DND-41 (cell line): Measurements from ENCODE around the gene CABLES2.

Experiments
- ATAC-seq: fragments of 200-7000 bp; cut with Tn5 transposase; 3 replicates; pipeline ENCODE4 v1.9.1; 2021; ENCODE audit warnings: low read depth; ENCODE audit not compliant: insufficient read depth
- DNase-seq: peaks from one replicate; pipeline ENCODE4 v3.0.0-alpha.2; 2020
- H2AFZ ChIP-seq: 2 replicates; pipeline ENCODE4 v1.6.0; 2012; ENCODE audit warnings: low read depth, low read length
- H3K27ac ChIP-seq: 2 replicates; pipeline ENCODE4 v1.5.1; 2012; ENCODE audit warnings: low read length, inconsistent platforms
- H3K27me3 ChIP-seq: fragments of 200-600 bp; sonication (generic); 2 replicates; pipeline ENCODE4 v1.6.0; 2012; ENCODE audit warnings: low read length, mild to moderate bottlenecking, inconsistent platforms; ENCODE audit not compliant: insufficient read depth, poor library complexity
- H3K36me3 ChIP-seq: 2 replicates; pipeline ENCODE4 v1.5.1; 2012; ENCODE audit warnings: low read length, inconsistent platforms; ENCODE audit not compliant: insufficient read depth
- H3K4me1 ChIP-seq: 2 replicates; pipeline ENCODE4 v1.5.1; 2012; ENCODE audit warnings: mild to moderate bottlenecking, low read length; ENCODE audit not compliant: insufficient read depth
- H3K4me2 ChIP-seq: 2 replicates; pipeline ENCODE4 v1.6.0; 2012; ENCODE audit warnings: mild to moderate bottlenecking, moderate library complexity, low read length, inconsistent platforms; ENCODE audit not compliant: insufficient read depth
- H3K4me3 ChIP-seq, 2 experiments: fragments of 200-600 bp in 1 of 2; shearing (Covaris generic) in 1 of 2; 2 replicates each; pipeline ENCODE4 v1.5.1; 2012 to 2016; ENCODE audit warnings: inconsistent platforms in 2 of 2, low read length in 2 of 2, mild to moderate bottlenecking in 2 of 2, low read depth in 1 of 2, moderate library complexity in 1 of 2
- H3K79me2 ChIP-seq: 2 replicates; pipeline ENCODE4 v1.6.0; 2012; ENCODE audit warnings: low read length, inconsistent platforms; ENCODE audit not compliant: insufficient read depth
- H3K9ac ChIP-seq: 2 replicates; pipeline ENCODE4 v1.6.0; 2012; ENCODE audit warnings: low read depth, mild to moderate bottlenecking, inconsistent platforms, low read length, moderate library complexity
- H3K9me3 ChIP-seq: 2 replicates; pipeline ENCODE4 v1.5.1; 2012; ENCODE audit warnings: low read length, moderate library complexity, mild to moderate bottlenecking, inconsistent platforms; ENCODE audit not compliant: insufficient read depth, severe bottlenecking
- H4K20me1 ChIP-seq: 2 replicates; pipeline ENCODE4 v1.6.0; 2012; ENCODE audit warnings: low read length; ENCODE audit not compliant: insufficient read depth
- EZH2 ChIP-seq: IDR thresholded peaks from 3 replicates; pipeline ENCODE4 v1.6.1; 2012; ENCODE audit warnings: borderline replicate concordance, low read depth, mild to moderate bottlenecking, moderate library complexity, low read length, inconsistent platforms; ENCODE audit not compliant: severe bottlenecking
- TF ChIP-seq, protein P1 (sequence below): IDR thresholded peaks from 2 replicates; pipeline ENCODE4 v1.5.1; 2012; ENCODE audit warnings: borderline replicate concordance, low read length, moderate library complexity, mild to moderate bottlenecking; ENCODE audit not compliant: poor library complexity, severe bottlenecking; ENCODE audit errors: extremely low read depth

The CABLES2 gene

DNA sequence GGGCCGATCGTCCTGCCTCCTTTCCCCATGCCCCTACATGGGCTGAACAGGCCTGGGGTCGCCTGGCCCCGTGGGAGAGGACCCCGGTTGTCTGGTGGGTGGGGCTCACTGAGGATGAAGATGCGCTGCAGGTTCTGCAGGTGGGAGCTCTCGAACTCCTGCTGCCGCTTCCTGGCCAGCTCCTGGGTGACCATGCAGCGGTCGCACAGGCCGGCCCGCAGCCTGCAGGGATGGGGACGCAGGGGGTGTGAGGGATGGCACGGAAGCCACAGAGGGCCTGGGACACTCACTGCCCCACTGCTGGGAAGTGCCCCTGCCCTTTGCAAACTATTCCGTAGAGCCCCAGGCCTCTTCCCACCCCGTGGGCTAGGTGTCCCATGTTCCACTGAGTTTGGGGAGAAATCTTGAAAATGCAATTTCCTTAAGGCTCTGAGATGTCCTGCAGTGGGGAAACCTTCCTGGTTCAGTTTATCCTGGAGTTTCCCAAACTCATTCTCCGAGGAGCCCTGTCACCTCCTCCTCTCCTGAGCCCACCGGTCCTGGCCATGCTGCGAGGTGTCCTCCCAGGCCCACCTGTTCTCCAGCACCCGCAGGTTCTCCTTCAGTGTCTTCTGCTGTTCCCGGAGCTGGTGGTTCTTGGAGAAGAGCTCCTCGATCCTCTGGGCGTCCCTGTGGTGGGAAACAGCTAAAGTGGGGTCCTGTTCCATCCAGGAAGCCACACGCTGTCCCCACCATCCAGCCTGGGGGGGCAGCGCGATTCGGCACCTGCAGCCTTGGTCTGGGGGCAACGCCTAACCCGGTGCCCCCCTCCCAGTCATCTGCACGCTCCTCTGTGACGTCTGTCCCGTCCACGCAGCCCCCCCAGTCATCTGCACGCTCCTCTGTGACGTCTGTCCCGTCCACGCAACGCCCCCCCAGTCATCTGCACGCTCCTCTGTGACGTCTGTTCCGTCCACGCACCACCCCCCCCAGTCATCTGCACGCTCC, 9.9 kb upstream of the CABLES2 start:
- H3K27me3 ChIP-seq = no peaks in the 10 kb centered on the region
- H2AFZ ChIP-seq = no peak overlapping the region

DNA sequence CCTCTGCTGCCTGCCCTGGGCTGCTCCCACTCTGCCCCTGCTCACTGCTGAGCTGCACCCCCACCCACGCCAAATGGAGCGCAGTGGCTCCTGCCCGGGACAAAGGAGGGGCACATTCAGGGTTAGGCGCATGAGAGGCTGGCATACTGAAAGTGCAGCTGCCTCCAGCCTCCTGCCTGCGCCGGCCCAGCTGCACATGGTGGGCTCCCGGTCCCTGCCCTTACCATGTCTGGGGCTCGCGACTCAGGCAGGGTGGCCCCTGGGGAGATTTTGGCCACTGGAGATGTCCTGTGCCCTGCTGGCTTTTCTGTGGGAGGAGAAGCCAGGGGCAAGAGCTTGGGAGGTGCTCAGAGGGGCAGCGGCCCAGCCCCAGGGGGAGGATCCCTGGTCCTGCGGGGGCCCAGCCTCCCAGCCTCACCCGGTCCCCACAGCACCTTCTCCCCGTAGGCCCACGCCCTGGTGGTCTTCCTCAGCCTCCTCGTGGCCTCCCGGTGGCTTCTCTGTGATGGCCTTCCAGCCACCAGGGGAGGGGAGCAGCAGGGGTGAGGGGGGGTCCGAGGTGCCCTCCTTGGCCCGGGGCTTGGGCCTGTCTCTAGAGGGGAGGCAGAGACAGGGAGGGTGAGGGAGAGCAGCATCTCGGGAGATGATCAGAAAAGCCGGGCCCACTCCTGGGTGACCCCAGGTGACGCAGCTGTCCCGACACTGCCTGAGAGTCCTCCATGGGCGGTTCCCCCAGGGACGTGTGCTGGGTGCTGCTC, 8.4 kb upstream of the CABLES2 start:
- ATAC-seq (0 out of 3 replicates have a peak, but pooled peaks have one; percentile 15), DNase-seq (no peak)
- H3K4me3 ChIP-seq = no peak overlapping the region
- no peaks in the 10 kb centered on the region for H3K4me1 ChIP-seq
- no peaks in the 10 kb centered on the region for H3K9me3 ChIP-seq
- H4K20me1 ChIP-seq = peaks cover 8% of the 10 kb centered on the region; the same call in 1 of the 2 replicates
- no peaks in the 10 kb centered on the region for H3K27me3 ChIP-seq
- H3K79me2 ChIP-seq = no peaks in the 10 kb centered on the region
- no peak overlapping the region for H3K9ac ChIP-seq
- no peak overlapping the region for H2AFZ ChIP-seq
- no peak for TF ChIP-seq EZH2
- TF ChIP-seq, protein P1, sequence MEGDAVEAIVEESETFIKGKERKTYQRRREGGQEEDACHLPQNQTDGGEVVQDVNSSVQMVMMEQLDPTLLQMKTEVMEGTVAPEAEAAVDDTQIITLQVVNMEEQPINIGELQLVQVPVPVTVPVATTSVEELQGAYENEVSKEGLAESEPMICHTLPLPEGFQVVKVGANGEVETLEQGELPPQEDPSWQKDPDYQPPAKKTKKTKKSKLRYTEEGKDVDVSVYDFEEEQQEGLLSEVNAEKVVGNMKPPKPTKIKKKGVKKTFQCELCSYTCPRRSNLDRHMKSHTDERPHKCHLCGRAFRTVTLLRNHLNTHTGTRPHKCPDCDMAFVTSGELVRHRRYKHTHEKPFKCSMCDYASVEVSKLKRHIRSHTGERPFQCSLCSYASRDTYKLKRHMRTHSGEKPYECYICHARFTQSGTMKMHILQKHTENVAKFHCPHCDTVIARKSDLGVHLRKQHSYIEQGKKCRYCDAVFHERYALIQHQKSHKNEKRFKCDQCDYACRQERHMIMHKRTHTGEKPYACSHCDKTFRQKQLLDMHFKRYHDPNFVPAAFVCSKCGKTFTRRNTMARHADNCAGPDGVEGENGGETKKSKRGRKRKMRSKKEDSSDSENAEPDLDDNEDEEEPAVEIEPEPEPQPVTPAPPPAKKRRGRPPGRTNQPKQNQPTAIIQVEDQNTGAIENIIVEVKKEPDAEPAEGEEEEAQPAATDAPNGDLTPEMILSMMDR = no peak
- no peaks in the 10 kb centered on the region for H3K36me3 ChIP-seq
- no peak overlapping the region for H3K27ac ChIP-seq
- H3K4me2 ChIP-seq = no peak overlapping the region

More for the DNA sequence above, 9.9 kb upstream of the CABLES2 start:
- H4K20me1 ChIP-seq = peaks cover 6% of the 10 kb centered on the region
- TF ChIP-seq, protein P1 = no peak
- no peak for TF ChIP-seq EZH2
- no peak overlapping the region for H3K27ac ChIP-seq
- H3K79me2 ChIP-seq = no peaks in the 10 kb centered on the region
- no peak overlapping the region for H3K4me3 ChIP-seq
- no peaks in the 10 kb centered on the region for H3K4me1 ChIP-seq
- H3K36me3 ChIP-seq = no peaks in the 10 kb centered on the region
- H3K4me2 ChIP-seq = no peak overlapping the region
- H3K9ac ChIP-seq = no peak overlapping the region
- ATAC-seq (no peak), DNase-seq (no peak)
- H3K9me3 ChIP-seq = no peaks in the 10 kb centered on the region

DNA sequence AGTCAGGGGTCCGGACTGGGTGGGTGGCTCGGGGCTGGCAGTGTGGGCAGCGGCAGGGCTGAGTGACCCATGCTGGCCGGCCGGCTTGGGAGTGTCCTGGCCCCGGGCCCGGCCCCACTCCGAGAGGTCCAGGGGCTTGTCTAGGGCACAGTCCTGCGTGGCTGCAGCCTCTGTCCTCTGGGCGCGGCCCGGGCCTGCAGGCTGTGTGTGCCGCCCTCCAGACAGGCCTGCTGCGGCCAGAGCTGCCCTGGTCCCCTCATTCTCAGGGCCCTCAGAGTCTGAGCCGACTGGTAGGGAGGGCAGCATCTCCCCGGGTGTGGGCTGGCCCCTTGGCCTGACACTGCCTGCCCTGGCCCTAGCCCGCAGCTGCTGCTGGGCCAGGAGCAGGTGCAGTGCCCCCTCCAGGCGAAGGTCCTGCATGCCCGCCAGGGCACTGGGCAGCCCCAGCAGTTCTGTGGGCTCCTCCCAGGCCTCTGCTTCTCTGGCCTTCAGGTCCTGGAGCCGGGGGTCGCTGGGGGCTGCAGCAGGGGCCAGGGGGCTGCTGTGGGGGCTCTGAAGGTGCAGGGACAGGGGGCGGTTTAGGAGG, 6.9 kb upstream of the CABLES2 start:
- ATAC-seq (no peak), DNase-seq (no peak)
- Histone ChIP-seq H3K9ac (no peak overlapping the region), H3K9me3 (no peaks in the 10 kb centered on the region), H4K20me1 (peaks cover 8% of the 10 kb centered on the region; the same call in 1 of the 2 replicates), H2AFZ (no peak overlapping the region), H3K4me3 (no peak overlapping the region), H3K79me2 (no peaks in the 10 kb centered on the region), H3K27me3 (no peaks in the 10 kb centered on the region), H3K4me1 (peaks cover 7% of the 10 kb centered on the region), H3K4me2 (no peak overlapping the region), H3K36me3 (no peaks in the 10 kb centered on the region), H3K27ac (no peak overlapping the region)
- TF ChIP-seq, protein P1 = peak; percentile 14
- no peak for TF ChIP-seq EZH2
